H1 (cell line): ENCODE data around the gene TMEM138. TPM values are rescaled to one million over a fixed set of nuclear protein-coding genes. Genes with fewer than 3 reads are reported as not detected.

Experiments used
- CTCF ChIA-PET: fragments of 300-600 bp; sonication (Branson Sonifier 250); formaldehyde crosslinking; loops from one replicate; lab custom pipeline; 2021; ENCODE audit not compliant: partially characterized antibody; lab: Charles Lee
- POLR2A ChIA-PET: fragments of 300-600 bp; sonication (Branson Sonifier 250); formaldehyde crosslinking; loops from one replicate; lab custom pipeline; 2021; ENCODE audit warnings: inconsistent platforms; ENCODE audit not compliant: partially characterized antibody; lab: Charles Lee
- DNase-seq, 2 experiments: peaks; one replicate each; pipeline versions ENCODE4 v3.0.0 to v3.0.0-alpha.2; 2010 to 2022; ENCODE audit warnings: low spot score in 2 of 2, low read depth in 1 of 2, mixed read lengths in 1 of 2
- FAIRE-seq: peaks from 2 replicates; lab custom pipeline; 2011; peaks lifted over from hg19 to GRCh38; lab: Jason Lieb, UNC
- H2AFZ ChIP-seq: 2 replicates; pipeline ENCODE4 v1.8.1; 2012; ENCODE audit warnings: low read length, inconsistent platforms
- H2AK5ac ChIP-seq: 2 replicates; pipeline ENCODE4 v1.6.1; 2013; ENCODE audit warnings: low read depth, low read length
- H2BK120ac ChIP-seq: replicated peaks from 2 replicates; pipeline ENCODE3; 2013; ENCODE audit warnings: low read depth, low read length, inconsistent platforms
- H2BK12ac ChIP-seq: 2 replicates; pipeline ENCODE4 v1.6.1; 2013; ENCODE audit warnings: low read depth, low read length
- H2BK15ac ChIP-seq: 2 replicates; pipeline ENCODE4 v1.6.1; 2013; ENCODE audit warnings: low read length
- H2BK20ac ChIP-seq: 2 replicates; pipeline ENCODE4 v1.6.1; 2013; ENCODE audit warnings: low read length
- H2BK5ac ChIP-seq: 2 replicates; pipeline ENCODE4 v1.6.1; 2013; ENCODE audit warnings: low read depth, low read length
- H3K14ac ChIP-seq: 2 replicates; pipeline ENCODE4 v1.6.1; 2013; ENCODE audit warnings: inconsistent platforms; ENCODE audit not compliant: insufficient read length
- H3K18ac ChIP-seq: 2 replicates; pipeline ENCODE4 v1.6.1; 2013; ENCODE audit warnings: low read length; ENCODE audit errors: extremely low read depth
- H3K23ac ChIP-seq: 2 replicates; pipeline ENCODE4 v1.6.1; 2013; ENCODE audit warnings: inconsistent platforms; ENCODE audit not compliant: insufficient read length
- H3K23me2 ChIP-seq: 2 replicates; pipeline ENCODE4 v1.6.1; 2013; ENCODE audit warnings: low read depth, low read length
- H3K27ac ChIP-seq: 2 replicates; pipeline ENCODE4 v1.6.1; 2011; ENCODE audit warnings: low read depth, low read length, inconsistent platforms
- H3K27me3 ChIP-seq, 4 experiments: replicated peaks in 1 of 4; 1 replicate in 1 of 4; 2 replicates in 3 of 4; pipeline versions ENCODE4 v1.6.1 to v1.8.1; 2011 to 2013; ENCODE audit warnings: low read length in 3 of 4, mild to moderate bottlenecking in 3 of 4, inconsistent platforms in 2 of 4, mixed read lengths in 2 of 4, moderate library complexity in 1 of 4; ENCODE audit not compliant: control insufficient read depth in 3 of 4, insufficient read depth in 3 of 4; ENCODE audit errors: extremely low read depth in 1 of 4
- H3K36me3 ChIP-seq, 4 experiments: 2 replicates each; pipeline versions ENCODE4 v1.6.1 to v1.8.1; 2011 to 2013; ENCODE audit warnings: mild to moderate bottlenecking in 4 of 4, low read length in 3 of 4, moderate library complexity in 2 of 4, control low read depth in 1 of 4, inconsistent platforms in 1 of 4; ENCODE audit not compliant: insufficient read depth in 4 of 4, control insufficient read depth in 2 of 4
- H3K4ac ChIP-seq: replicated peaks from 2 replicates; pipeline ENCODE3; 2013; ENCODE audit warnings: low read length, low read depth, mixed read lengths, inconsistent platforms; ENCODE audit not compliant: insufficient read length
- H3K4me1 ChIP-seq, 4 experiments: replicated peaks in 1 of 4; 1 replicate in 1 of 4; 2 replicates in 3 of 4; pipeline versions ENCODE4 v1.6.1 to v1.8.1; 2011 to 2013; ENCODE audit warnings: low read length in 3 of 4, inconsistent platforms in 2 of 4, mixed read lengths in 1 of 4; ENCODE audit not compliant: insufficient read depth in 4 of 4, control insufficient read depth in 3 of 4
- H3K4me2 ChIP-seq, 2 experiments: 2 replicates each; pipeline versions ENCODE4 v1.6.1 to v1.8.1; 2011 to 2013; ENCODE audit warnings: low read depth in 2 of 2, low read length in 2 of 2, control low read depth in 1 of 2, inconsistent platforms in 1 of 2, mild to moderate bottlenecking in 1 of 2; ENCODE audit not compliant: insufficient read depth in 1 of 2
- H3K4me3 ChIP-seq, 4 experiments: fragments of 200-600, 300-600 bp in 1 of 4; sonication (generic), shearing (Covaris generic), sonication (Bioruptor Twin) in 1 of 4; 2 replicates each; pipeline versions ENCODE4 v1.5.1 to v1.8.1; 2011 to 2016; ENCODE audit warnings: low read length in 4 of 4, low read depth in 3 of 4, control low read depth in 2 of 4, inconsistent platforms in 2 of 4, mild to moderate bottlenecking in 2 of 4, mixed read lengths in 1 of 4, moderate library complexity in 1 of 4; ENCODE audit not compliant: insufficient read depth in 2 of 4; ENCODE audit errors: extremely low read depth in 1 of 4
- H3K56ac ChIP-seq: replicated peaks from 2 replicates; pipeline ENCODE3; 2013; ENCODE audit warnings: low read depth, mild to moderate bottlenecking, mixed read lengths, low read length, inconsistent platforms; ENCODE audit not compliant: insufficient read length
- H3K79me1 ChIP-seq: 2 replicates; pipeline ENCODE4 v1.6.1; 2013; ENCODE audit warnings: low read depth, low read length, control low read depth
- H3K79me2 ChIP-seq, 2 experiments: 2 replicates each; pipeline versions ENCODE4 v1.6.1 to v1.8.1; 2012 to 2013; ENCODE audit warnings: low read length in 2 of 2, mild to moderate bottlenecking in 2 of 2, inconsistent platforms in 1 of 2; ENCODE audit not compliant: insufficient read depth in 2 of 2, control insufficient read depth in 1 of 2
- H3K9ac ChIP-seq, 4 experiments: replicated peaks in 1 of 4; 1 replicate in 1 of 4; 2 replicates in 3 of 4; pipeline versions ENCODE4 v1.6.1 to v1.8.1; 2011 to 2013; ENCODE audit warnings: low read depth in 3 of 4, low read length in 3 of 4, control low read depth in 2 of 4, mild to moderate bottlenecking in 2 of 4, moderate library complexity in 2 of 4, inconsistent platforms in 1 of 4; ENCODE audit errors: extremely low read depth in 1 of 4
- H3K9me3 ChIP-seq, 2 experiments: 2 replicates each; pipeline versions ENCODE4 v1.6.1 to v1.8.1; 2012 to 2013; ENCODE audit warnings: mild to moderate bottlenecking in 2 of 2, moderate library complexity in 2 of 2, control low read depth in 1 of 2, inconsistent platforms in 1 of 2, low read depth in 1 of 2, low read length in 1 of 2, mixed read lengths in 1 of 2; ENCODE audit not compliant: insufficient read depth in 2 of 2
- H4K20me1 ChIP-seq, 2 experiments: replicated peaks in 1 of 2; 2 replicates each; pipeline versions ENCODE3 to v1.8.1; 2011 to 2013; ENCODE audit warnings: inconsistent platforms in 2 of 2, low read length in 2 of 2, mild to moderate bottlenecking in 1 of 2; ENCODE audit not compliant: insufficient read depth in 2 of 2, control insufficient read depth in 1 of 2
- H4K5ac ChIP-seq: 2 replicates; pipeline ENCODE4 v1.6.1; 2013; ENCODE audit warnings: low read length, low read depth, mixed read lengths, inconsistent platforms; ENCODE audit not compliant: insufficient read length
- H4K8ac ChIP-seq: 2 replicates; pipeline ENCODE4 v1.8.0; 2013; ENCODE audit warnings: mild to moderate bottlenecking, moderate library complexity, low read length, inconsistent platforms; ENCODE audit not compliant: insufficient read depth; ENCODE audit errors: extremely low read depth
- H4K91ac ChIP-seq: replicated peaks from 2 replicates; pipeline ENCODE3; 2013; ENCODE audit warnings: low read length, mixed read lengths, inconsistent platforms; ENCODE audit not compliant: insufficient read length
- BACH1 ChIP-seq: IDR thresholded peaks from 2 replicates; pipeline ENCODE4 v1.6.1; 2012; ENCODE audit warnings: low read length, improper control_type of control experiment
- CEBPB ChIP-seq: IDR thresholded peaks from 2 replicates; pipeline ENCODE4 v1.6.1; 2012; ENCODE audit warnings: low read depth, low read length
- CHD1 ChIP-seq: IDR thresholded peaks from 2 replicates; pipeline ENCODE4 v1.6.1; 2012; ENCODE audit warnings: low read depth, low read length, improper control_type of control experiment
- KDM4A ChIP-seq: IDR thresholded peaks from one replicate; pipeline ENCODE4 v1.7.1; 2012; ENCODE audit warnings: low read depth, mild to moderate bottlenecking, moderate library complexity, low read length, inconsistent platforms; ENCODE audit not compliant: severe bottlenecking
- WGBS, 2 experiments: shearing (Covaris generic) in 1 of 2; methylation state at CpG; one replicate each; pipeline versions ENCODE4 v1.1.6 to v1.1.7; 2013 to 2015; ENCODE audit warnings: low lambda C conversion rate in 2 of 2, mixed read lengths in 2 of 2, inconsistent platforms in 1 of 2, low coverage in 1 of 2, missing lambda C conversion rate in 1 of 2; ENCODE audit not compliant: insufficient replicate concordance in 2 of 2, insufficient coverage in 1 of 2, insufficient read length in 1 of 2; ENCODE audit errors: extremely low coverage in 1 of 2, missing lambda C conversion rate in 1 of 2; 5-methylcytosine and 5-hydroxymethylcytosine counted together
- polyA plus RNA-seq, 7 experiments: library from polyadenylated mRNA; depleted of rRNA in 3 of 7; stranded (reverse) in 5 of 7; unstranded in 2 of 7; fragments of >200 nt in 5 of 7; fragments of 200-250 nt in 2 of 7; gene quantifications; 1 replicate in 5 of 7; 2 replicates in 1 of 7; 4 replicates in 1 of 7; pipeline versions ENCODE4 v1.2.1 to v1.2.3, GENCODE V29; 2011 to 2013; ENCODE audit warnings: missing spikeins in 2 of 7, mixed read lengths in 2 of 7
- total RNA-seq: library from RNA; stranded (reverse); fragmentation: NEBNext Ultra II Directional; extraction: Animal tissue kit (Norgen Biotek cat#: 25700); gene quantifications from 2 replicates; pipeline ENCODE4 v1.2.1, GENCODE V29; 2021

The TMEM138 gene
- total and polyA plus RNA-seq, 2 of the 8 experiments (the other 6 are each of a cell fraction or from before 2014, with no cell fraction given) = 32.9 to 59.0 TPM

DNA sequence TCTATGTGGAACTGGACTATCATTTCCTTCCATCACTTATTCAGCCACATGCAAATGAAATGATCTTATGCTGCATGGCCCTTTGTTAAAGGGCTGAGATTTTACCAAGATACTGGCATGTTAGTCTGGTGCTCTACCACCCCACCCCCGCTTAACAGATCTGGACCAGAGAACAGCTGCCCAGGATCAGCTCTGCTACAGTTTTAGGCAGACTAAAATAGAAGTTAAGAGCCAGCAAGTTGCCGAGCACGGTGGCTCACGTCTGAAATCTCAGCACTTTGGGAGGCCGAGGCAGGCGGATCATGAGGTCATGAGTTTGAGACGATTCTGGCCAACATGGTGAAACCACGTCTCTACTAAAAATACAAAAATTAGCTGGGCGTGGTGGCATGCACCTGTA lies 33.8 kb upstream of the TMEM138 start:
- FAIRE-seq (no peak), DNase-seq (no peak)
- Histone ChIP-seq H2AFZ (no peak overlapping the region), H4K8ac (no peak overlapping the region), H3K9me3 (no peaks in the 10 kb centered on the region), H3K79me2 (peaks cover 23 to 63% of the 10 kb centered on the region in 2 experiments), H2BK15ac (no peak overlapping the region), H2BK120ac (no peak overlapping the region), H3K9ac (no peak overlapping the region), H4K5ac (no peak overlapping the region), H3K4ac (no peak overlapping the region), H3K23me2 (peaks cover 6% of the 10 kb centered on the region; the same call in 1 of the 2 replicates), H3K4me1 (peaks cover 0 to 3% (median 1%) of the 10 kb centered on the region in 4 experiments; a peak in 6 of 7 replicates), H3K23ac (no peak overlapping the region), H4K91ac (no peak overlapping the region), H2BK5ac (no peak overlapping the region), H3K27ac (no peak overlapping the region), H3K4me3 (no peak overlapping the region), H2AK5ac (no peak overlapping the region), H3K4me2 (no peak overlapping the region), H2BK12ac (no peak overlapping the region), H4K20me1 (peaks cover 0 to 13% of the 10 kb centered on the region in 2 experiments), H3K27me3 (no peaks in the 10 kb centered on the region), H3K79me1 (peaks cover 4% of the 10 kb centered on the region; the same call in 1 of the 2 replicates), H3K14ac (no peak overlapping the region), H3K56ac (no peak overlapping the region), H3K18ac (no peak overlapping the region), H2BK20ac (no peak overlapping the region), H3K36me3 (peaks cover 19 to 59% (median 52%) of the 10 kb centered on the region in 4 experiments)
- ChIA-PET CTCF (interaction anchor here (0.6 to 3.4 kb wide), 4 partner anchors 8 to 57 kb away, joined by 3 to 19 read pairs (median 7); no protein-coding TSS in a partner anchor), POLR2A (interaction anchor here (1.3 to 5.7 kb wide), 5 partner anchors 8 to 74 kb away, joined by 3 to 50 read pairs (median 8); partner anchors contain the start of genes CYB561A3 and TMEM138)
- TF ChIP-seq CHD1 (no peak), BACH1 (no peak), KDM4A (no peak), CEBPB (no peak)
- 89% methylated on average over 9 of the region's 9 CpGs; no CpG with 5 or more reads in 1 of the 2 experiments for WGBS, 2 experiments
